HG03039 (cell line): ENCODE data around the gene CCNL2.
"Not testable (repeated sequence)": the region's sequence is repeated elsewhere in the genome, so short reads cannot be mapped to it uniquely, and the experiment has no call there.

Experiments used
- ATAC-seq: cut with Tn5 transposase; IDR thresholded peaks from one replicate; pipeline ENCODE4 v1.9.1; 2021; ENCODE audit warnings: mild to moderate bottlenecking, moderate library complexity; ENCODE audit not compliant: unreplicated experiment

CCNL2 gene

GRCh38 chr1:1401457-1402010 lies 2.4 kb upstream of the CCNL2 start:
- no peak for ATAC-seq

GRCh38 chr1:1400576-1401456 lies 1.7 kb upstream of the CCNL2 start:
- no peak for ATAC-seq

- ATAC-seq: no peak
These were observed 889 bp upstream of the CCNL2 start for GRCh38 chr1:1399872-1400575.

- ATAC-seq: peak; percentile 2
These were observed 403 bp downstream of the CCNL2 start for GRCh38 chr1:1398677-1399186.

- ATAC-seq: no peak
These were observed 1.2 kb downstream of the CCNL2 start for GRCh38 chr1:1397839-1398523.

GRCh38 chr1:1395166-1395565 lies 4.0 kb downstream of the CCNL2 start:
- ATAC-seq: no peak

- no peak for ATAC-seq
These were observed 5.0 kb downstream of the CCNL2 start for GRCh38 chr1:1394116-1394515.

- ATAC-seq: no peak
These were observed 5.7 kb downstream of the CCNL2 start for GRCh38 chr1:1393428-1393827.

GRCh38 chr1:1393014-1393413 lies 6.1 kb downstream of the CCNL2 start:
- no peak for ATAC-seq

GRCh38 chr1:1391225-1391624 lies 7.9 kb downstream of the CCNL2 start:
- no peak for ATAC-seq

GRCh38 chr1:1390675-1391074 lies 8.5 kb downstream of the CCNL2 start:
- ATAC-seq: no peak

- no peak for ATAC-seq
These were observed 11.1 kb downstream of the CCNL2 start for GRCh38 chr1:1388078-1388472.

GRCh38 chr1:1387098-1388077 lies 11.7 kb downstream of the CCNL2 start:
- ATAC-seq: no peak

GRCh38 chr1:1385931-1386330 lies 13.2 kb downstream of the CCNL2 start:
- no peak for ATAC-seq

- not testable (repeated sequence) for ATAC-seq
These were observed 13.8 kb downstream of the CCNL2 start for GRCh38 chr1:1385339-1385738.

GRCh38 chr1:1381294-1381693 lies 17.8 kb downstream of the CCNL2 start:
- ATAC-seq: no peak

- no peak for ATAC-seq
These were observed 18.3 kb downstream of the CCNL2 start for GRCh38 chr1:1380860-1381259.

- ATAC-seq: no peak
These were observed 21.5 kb downstream of the CCNL2 start for GRCh38 chr1:1377540-1378205.

- ATAC-seq: no peak
These were observed 22.4 kb downstream of the CCNL2 start for GRCh38 chr1:1376551-1377226.
